ENCODE measurements around the gene ZBTB43. TPM values are rescaled to one million over a fixed set of nuclear protein-coding genes. Genes with fewer than 3 reads are reported as not detected.
"Not testable (repeated sequence)": the region's sequence is repeated elsewhere in the genome, so short reads cannot be mapped to it uniquely, and the experiment has no call there.

Gene ZBTB43
- total RNA-seq, 1 donor from 2014 or later = 21.5 TPM

- Histone ChIP-seq H3K4me3 (ENCODE audit: insufficient read depth, low read depth, low read length) (no peak overlapping the region), H4K20me1 (ENCODE audit: insufficient read depth, low read length) (peaks cover 46% of the 10 kb centered on the region), H3K27ac (ENCODE audit: low read depth, low read length) (no peak overlapping the region), H3K27me3 (ENCODE audit: insufficient read depth, low read length) (no peaks in the 10 kb centered on the region), H3K9me3 (ENCODE audit: insufficient read depth, low read depth, low read length) (no peaks in the 10 kb centered on the region), H3K4me2 (ENCODE audit: low read length) (no peak overlapping the region), H3K4me1 (ENCODE audit: insufficient read depth, low read length) (no peaks in the 10 kb centered on the region), H3K79me2 (ENCODE audit: insufficient read depth, low read length) (peaks cover 80% of the 10 kb centered on the region), H3K9ac (ENCODE audit: low read length) (no peak overlapping the region), H2AFZ (ENCODE audit: low read depth, low read length) (no peak overlapping the region), H3K36me3 (ENCODE audit: insufficient read depth, low read length) (peaks cover 21% of the 10 kb centered on the region)
- H3K36me3 Mint-ChIP-seq (ENCODE audit: low read depth, unreplicated experiment) = peaks cover 20% of the 10 kb centered on the region
- no peak overlapping the region for H3K27ac Mint-ChIP-seq (ENCODE audit: unreplicated experiment)
- no peaks in the 10 kb centered on the region for H3K27me3 Mint-ChIP-seq (ENCODE audit: low read depth, unreplicated experiment)
- DNase-seq (ENCODE audit: low read depth) (no peak), FAIRE-seq (no peak)
- peaks cover 8% of the 10 kb centered on the region for H3K9me3 Mint-ChIP-seq (ENCODE audit: unreplicated experiment)
- H3K4me3 Mint-ChIP-seq (ENCODE audit: unreplicated experiment) = no peak overlapping the region
- peaks cover 1% of the 10 kb centered on the region for H3K4me1 Mint-ChIP-seq (ENCODE audit: low read depth, unreplicated experiment)
- no peak for TF ChIP-seq CTCF (IDR thresholded peaks at IDR 0.05; ENCODE audit: insufficient read depth, low read depth, low read length)
- TF ChIP-seq EZH2 (IDR thresholded peaks at IDR 0.05; ENCODE audit: insufficient read depth, low read length) = no peak
Observed at GRCh38 chr9:126813072-126813471, 8.2 kb downstream of the ZBTB43 start.

- Histone ChIP-seq H3K27ac (ENCODE audit: low read depth, low read length) (no peak overlapping the region), H3K36me3 (ENCODE audit: insufficient read depth, low read length) (peaks cover 18% of the 10 kb centered on the region), H3K27me3 (ENCODE audit: insufficient read depth, low read length) (no peaks in the 10 kb centered on the region), H3K79me2 (ENCODE audit: insufficient read depth, low read length) (peaks cover 80% of the 10 kb centered on the region), H3K9ac (ENCODE audit: low read length) (no peak overlapping the region), H3K4me2 (ENCODE audit: low read length) (no peak overlapping the region), H4K20me1 (ENCODE audit: insufficient read depth, low read length) (peaks cover 45% of the 10 kb centered on the region), H2AFZ (ENCODE audit: low read depth, low read length) (no peak overlapping the region), H3K4me3 (ENCODE audit: insufficient read depth, low read depth, low read length) (no peak overlapping the region), H3K9me3 (ENCODE audit: insufficient read depth, low read depth, low read length) (peaks cover 4% of the 10 kb centered on the region), H3K4me1 (ENCODE audit: insufficient read depth, low read length) (no peaks in the 10 kb centered on the region)
- Mint-ChIP-seq H3K27me3 (ENCODE audit: low read depth, unreplicated experiment) (no peaks in the 10 kb centered on the region), H3K27ac (ENCODE audit: unreplicated experiment) (no peak overlapping the region), H3K4me1 (ENCODE audit: low read depth, unreplicated experiment) (no peaks in the 10 kb centered on the region), H3K36me3 (ENCODE audit: low read depth, unreplicated experiment) (peaks cover 28% of the 10 kb centered on the region), H3K9me3 (ENCODE audit: unreplicated experiment) (peaks cover 15% of the 10 kb centered on the region), H3K4me3 (ENCODE audit: unreplicated experiment) (no peak overlapping the region)
- TF ChIP-seq CTCF (IDR thresholded peaks at IDR 0.05; ENCODE audit: insufficient read depth, low read depth, low read length) = no peak
- no peak for TF ChIP-seq EZH2 (IDR thresholded peaks at IDR 0.05; ENCODE audit: insufficient read depth, low read length)
- FAIRE-seq (no peak), DNase-seq (ENCODE audit: low read depth) (no peak)
Observed at GRCh38 chr9:126814091-126814490, 9.3 kb downstream of the ZBTB43 start.

- H3K27ac Mint-ChIP-seq (ENCODE audit: unreplicated experiment); H3K27me3 ChIP-seq (ENCODE audit: insufficient read depth, low read length); H3K9ac ChIP-seq (ENCODE audit: low read length); H2AFZ ChIP-seq (ENCODE audit: low read depth, low read length); H3K4me3 Mint-ChIP-seq (ENCODE audit: unreplicated experiment); H3K4me1 Mint-ChIP-seq (ENCODE audit: low read depth, unreplicated experiment); FAIRE-seq; DNase-seq (ENCODE audit: low read depth); H3K27ac ChIP-seq (ENCODE audit: low read depth, low read length); H3K27me3 Mint-ChIP-seq (ENCODE audit: low read depth, unreplicated experiment); H3K4me3 ChIP-seq (ENCODE audit: insufficient read depth, low read depth, low read length); H3K4me1 ChIP-seq (ENCODE audit: insufficient read depth, low read length); H3K4me2 ChIP-seq (ENCODE audit: low read length); H3K36me3 ChIP-seq (ENCODE audit: insufficient read depth, low read length): not testable (repeated sequence)
- peaks cover 46% of the 10 kb centered on the region for H3K36me3 Mint-ChIP-seq (ENCODE audit: low read depth, unreplicated experiment)
- Histone ChIP-seq H3K9me3 (ENCODE audit: insufficient read depth, low read depth, low read length) (peaks cover 10% of the 10 kb centered on the region), H4K20me1 (ENCODE audit: insufficient read depth, low read length) (peaks cover 50% of the 10 kb centered on the region), H3K79me2 (ENCODE audit: insufficient read depth, low read length) (peaks cover 84% of the 10 kb centered on the region)
- H3K9me3 Mint-ChIP-seq (ENCODE audit: unreplicated experiment) = peaks cover 27% of the 10 kb centered on the region
Observed at GRCh38 chr9:126817615-126818014, 12.8 kb downstream of the ZBTB43 start.

All from astrocyte (in vitro differentiated cells and primary cell).